HG02571 (cell line): Measurements from ENCODE around the gene SCMH1.
"Not testable (repeated sequence)": the region's sequence is repeated elsewhere in the genome, so short reads cannot be mapped to it uniquely, and the experiment has no call there.

Source experiments
- ATAC-seq: cut with Tn5 transposase; IDR thresholded peaks from one replicate; pipeline ENCODE4 v1.9.1; 2021; ENCODE audit warnings: mild to moderate bottlenecking, moderate library complexity; ENCODE audit not compliant: unreplicated experiment

The SCMH1 gene

GRCh38 chr1:41158147-41158875 lies 83.8 kb downstream of the SCMH1 start:
- no peak for ATAC-seq

- no peak for ATAC-seq
These were observed 87.0 kb downstream of the SCMH1 start for GRCh38 chr1:41155105-41155504.

GRCh38 chr1:41153750-41154274 lies 88.3 kb downstream of the SCMH1 start:
- ATAC-seq: no peak

- no peak for ATAC-seq
These were observed 89.5 kb downstream of the SCMH1 start for GRCh38 chr1:41152622-41153044.

- no peak for ATAC-seq
These were observed 90.3 kb downstream of the SCMH1 start for GRCh38 chr1:41151846-41152245.

- ATAC-seq: no peak
These were observed 92.5 kb downstream of the SCMH1 start for GRCh38 chr1:41149570-41149969.

- no peak for ATAC-seq
These were observed 97.8 kb downstream of the SCMH1 start for GRCh38 chr1:41144285-41144684.

GRCh38 chr1:41138549-41138948 lies 103.6 kb downstream of the SCMH1 start:
- ATAC-seq: no peak

GRCh38 chr1:41135196-41135947 lies 106.7 kb downstream of the SCMH1 start:
- no peak for ATAC-seq

- not testable (repeated sequence) for ATAC-seq
These were observed 107.8 kb downstream of the SCMH1 start for GRCh38 chr1:41134325-41134724.

- no peak for ATAC-seq
These were observed 119.1 kb downstream of the SCMH1 start for GRCh38 chr1:41122851-41123518.

GRCh38 chr1:41122148-41122547 lies 120.0 kb downstream of the SCMH1 start:
- ATAC-seq: no peak

GRCh38 chr1:41118645-41119044 lies 123.5 kb downstream of the SCMH1 start:
- ATAC-seq: no peak

GRCh38 chr1:41117241-41117640 lies 124.9 kb downstream of the SCMH1 start:
- ATAC-seq: not testable (repeated sequence)

- no peak for ATAC-seq
These were observed 131.4 kb downstream of the SCMH1 start for GRCh38 chr1:41110736-41111135.

GRCh38 chr1:41110286-41110685 lies 131.8 kb downstream of the SCMH1 start:
- ATAC-seq: no peak

GRCh38 chr1:41109310-41110197 lies 132.6 kb downstream of the SCMH1 start:
- ATAC-seq: no peak

- ATAC-seq: no peak
These were observed 133.3 kb downstream of the SCMH1 start for GRCh38 chr1:41108696-41109275.

GRCh38 chr1:41103766-41104165 lies 138.3 kb downstream of the SCMH1 start:
- ATAC-seq: no peak

GRCh38 chr1:41102653-41103052 lies 139.5 kb downstream of the SCMH1 start:
- no peak for ATAC-seq
